ENCODE measurements around the gene HCN2. TPM values are rescaled to one million over a fixed set of nuclear protein-coding genes. Genes with fewer than 3 reads are reported as not detected.
"Not testable (repeated sequence)": the region's sequence is repeated elsewhere in the genome, so short reads cannot be mapped to it uniquely, and the experiment has no call there.

HCN2 gene
- total and polyA plus RNA-seq, 9 of the 15 experiments (the other 6 are each of a cell fraction or from before 2014, with no cell fraction given) = 0.29 to 4.2 (median 0.82) TPM; not detected in 2

- TF ChIP-seq RREB1 (CRISPR knock-in tag; IDR thresholded peaks at IDR 0.05) (peak; percentile 76; the same call in 1 of the 2 replicates), POLR2G (IDR thresholded peaks at IDR 0.05; ENCODE audit: low read depth, low read length) (peak; percentile 74), RAD21 (CRISPR knock-in tag; conservative IDR thresholded peaks at IDR 0.05 in 1 of 2, IDR thresholded peaks at IDR 0.05 in 1 of 2) (peak; percentile 12 to 48; a peak in 2 of 4 replicates), GABPB1 (CRISPR knock-in tag; IDR thresholded peaks at IDR 0.05) (peak; percentile 56; the same call in 1 of the 2 replicates), PML (IDR thresholded peaks at IDR 0.05; ENCODE audit: low read length) (peak; percentile 50; the same call in 1 of the 2 replicates), POLR2A (conservative IDR thresholded peaks at IDR 0.05) (peak; percentile 61; the same call in 1 of the 2 replicates), JUND (IDR thresholded peaks at IDR 0.05; ENCODE audit: borderline replicate concordance, low read depth, low read length) (peak; percentile 48; the same call in 1 of the 2 replicates), KDM4B (IDR thresholded peaks at IDR 0.05; ENCODE audit: borderline replicate concordance in 2 of 2, low read depth in 1 of 2) (peak in 1 of 2 experiments; percentile 46; a peak in 1 of 4 replicates), TBL1XR1 (IDR thresholded peaks at IDR 0.05; ENCODE audit: low read length in 2 of 2) (peak; percentile 22 to 42; a peak in 2 of 4 replicates), ZNF589 (CRISPR knock-in tag; IDR thresholded peaks at IDR 0.05; ENCODE audit: low read depth) (peak; percentile 73; the same call in 1 of the 2 replicates), KLF16 (IDR thresholded peaks at IDR 0.05) (peak; percentile 70), NR2C2 (CRISPR knock-in tag; IDR thresholded peaks at IDR 0.05) (peak; percentile 78; the same call in 1 of the 2 replicates), NR2C2 (tag; IDR thresholded peaks at IDR 0.05) (peak; percentile 95), ZNF316 (IDR thresholded peaks at IDR 0.05) (peak; percentile 52; the same call in 1 of the 2 replicates), XRCC5 (IDR thresholded peaks at IDR 0.05; ENCODE audit: low read depth, low read length) (peak; percentile 97), SIN3B (IDR thresholded peaks at IDR 0.05; ENCODE audit: low read depth) (peak; percentile 86), SMC3 (conservative IDR thresholded peaks at IDR 0.05; ENCODE audit: insufficient read depth, low read depth, low read length) (peak; percentile 29; the same call in 1 of the 2 replicates), YY1 (IDR thresholded peaks at IDR 0.05; ENCODE audit: borderline replicate concordance in 1 of 3, control insufficient read depth in 1 of 3, extremely low read depth in 1 of 3, insufficient read depth in 3 of 3, insufficient read length in 1 of 3, insufficient replicate concordance in 2 of 3, low read depth in 1 of 3, low read length in 2 of 3) (peak in 2 of 3 experiments; percentile 25 to 65), RNF2 (IDR thresholded peaks at IDR 0.05) (peak; percentile 79), RCOR1 (IDR thresholded peaks at IDR 0.05; ENCODE audit: borderline replicate concordance in 1 of 2, low read depth in 2 of 2, low read length in 2 of 2) (peak in 1 of 2 experiments; percentile 45; a peak in 1 of 4 replicates)
- not testable (repeated sequence) for TF ChIP-seq JUND (tag; IDR thresholded peaks at IDR 0.05; ENCODE audit: borderline replicate concordance, low read depth, low read length)
Measured at GRCh38 chr19:605061-605971, 15.6 kb downstream of the HCN2 start (continued).
